Esophagus muscularis mucosa (tissue), 3 donors: Measurements from ENCODE around the gene SLC25A48.

Source experiments
- POLR2A ChIP-seq: fragments of 450-650 bp; IDR thresholded peaks from one replicate; pipeline ENCODE4 v1.6.1; 2017; ENCODE audit warnings: antibody characterized with exemption, moderate library complexity, mild to moderate bottlenecking, low read depth
- POLR2AphosphoS5 ChIP-seq, 2 donors: sonication (generic); formaldehyde crosslinking; IDR thresholded peaks; one replicate each; pipeline ENCODE4 v1.6.1; 2017; ENCODE audit warnings: antibody characterized with exemption in 2 of 2
- TF ChIP-seq, protein P1 (sequence below), 3 experiments: fragments of 200-600 bp in 2 of 3; fragments of 450-650 bp in 1 of 3; sonication (generic) in 2 of 3; IDR thresholded peaks; one replicate each; pipeline ENCODE4 v1.5.1; 2017 to 2019; ENCODE audit warnings: antibody characterized with exemption in 3 of 3, mild to moderate bottlenecking in 2 of 3, moderate library complexity in 1 of 3

DNA sequence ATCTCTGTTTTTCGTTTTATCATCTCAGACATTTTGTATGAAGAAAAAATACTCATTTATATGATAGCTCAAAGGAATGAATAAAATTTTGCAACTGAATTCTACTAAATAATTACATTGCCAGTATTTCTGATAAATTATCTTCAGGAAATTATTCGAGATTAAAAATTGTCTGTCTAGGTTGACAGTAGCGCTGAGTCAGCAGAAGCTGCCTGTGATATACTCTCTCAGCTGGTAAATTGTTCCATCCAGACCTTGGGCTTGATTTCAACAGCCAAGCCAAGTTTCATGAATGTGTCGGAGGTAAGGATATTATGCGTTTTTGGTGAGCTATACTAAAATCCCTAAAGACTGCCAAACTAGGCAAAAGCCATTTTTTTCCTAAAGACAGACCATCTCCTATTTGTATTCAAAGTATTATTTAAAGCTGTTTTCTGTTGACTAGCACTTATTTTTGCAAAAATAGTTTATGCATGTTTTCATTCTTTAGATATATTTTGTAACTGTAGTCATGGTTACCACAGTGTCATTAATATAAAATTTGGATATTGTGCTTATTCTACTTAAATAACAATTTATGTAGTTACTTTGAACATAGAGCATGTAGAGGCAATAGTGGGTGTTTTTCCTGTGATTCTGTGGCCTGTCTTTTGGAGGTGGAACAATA is 102.9 kb downstream of the SLC25A48 start:
- TF ChIP-seq, protein P1, sequence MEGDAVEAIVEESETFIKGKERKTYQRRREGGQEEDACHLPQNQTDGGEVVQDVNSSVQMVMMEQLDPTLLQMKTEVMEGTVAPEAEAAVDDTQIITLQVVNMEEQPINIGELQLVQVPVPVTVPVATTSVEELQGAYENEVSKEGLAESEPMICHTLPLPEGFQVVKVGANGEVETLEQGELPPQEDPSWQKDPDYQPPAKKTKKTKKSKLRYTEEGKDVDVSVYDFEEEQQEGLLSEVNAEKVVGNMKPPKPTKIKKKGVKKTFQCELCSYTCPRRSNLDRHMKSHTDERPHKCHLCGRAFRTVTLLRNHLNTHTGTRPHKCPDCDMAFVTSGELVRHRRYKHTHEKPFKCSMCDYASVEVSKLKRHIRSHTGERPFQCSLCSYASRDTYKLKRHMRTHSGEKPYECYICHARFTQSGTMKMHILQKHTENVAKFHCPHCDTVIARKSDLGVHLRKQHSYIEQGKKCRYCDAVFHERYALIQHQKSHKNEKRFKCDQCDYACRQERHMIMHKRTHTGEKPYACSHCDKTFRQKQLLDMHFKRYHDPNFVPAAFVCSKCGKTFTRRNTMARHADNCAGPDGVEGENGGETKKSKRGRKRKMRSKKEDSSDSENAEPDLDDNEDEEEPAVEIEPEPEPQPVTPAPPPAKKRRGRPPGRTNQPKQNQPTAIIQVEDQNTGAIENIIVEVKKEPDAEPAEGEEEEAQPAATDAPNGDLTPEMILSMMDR (IDR thresholded peaks at IDR 0.05), result no peak
- no peak for TF ChIP-seq POLR2A
- TF ChIP-seq POLR2AphosphoS5 (IDR thresholded peaks at IDR 0.05), result no peak
